SU-DHL-6 (cell line): ENCODE data around the gene TPD52L3.

Experiments
- EZH2phosphoT487 ChIP-seq: fragments of 200-600 bp; sonication (generic), shearing (Covaris generic); conservative IDR thresholded peaks from 2 replicates; pipeline ENCODE4 v1.6.1; 2018; ENCODE audit warnings: mild to moderate bottlenecking, antibody characterized with exemption, low read length, moderate library complexity, mixed read lengths
- TF ChIP-seq, protein P1 (sequence below): fragments of 200-600 bp; sonication (generic); IDR thresholded peaks from one replicate; pipeline ENCODE4 v1.5.1; 2017; ENCODE audit warnings: antibody characterized with exemption, mild to moderate bottlenecking, low read length, moderate library complexity; ENCODE audit not compliant: insufficient read depth, poor library complexity, severe bottlenecking

DNA sequence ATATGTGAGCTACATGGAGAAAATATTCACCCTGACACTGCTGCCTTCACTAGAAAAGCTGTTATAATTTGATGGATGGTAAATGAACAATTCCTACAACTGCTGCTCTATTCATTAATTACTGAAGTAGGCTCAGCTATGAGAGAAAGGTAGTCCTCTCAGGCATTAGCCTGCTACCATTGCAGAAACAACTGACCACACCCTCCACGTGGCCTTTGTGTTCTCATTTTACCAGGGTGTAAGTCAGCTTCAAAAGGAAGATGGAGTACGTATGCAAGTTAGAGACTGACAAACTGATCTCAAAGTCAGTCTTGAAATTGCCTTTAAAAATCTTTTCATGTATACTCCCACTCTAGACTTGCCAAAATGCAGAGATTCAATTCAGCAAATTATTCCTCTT, 26.3 kb upstream of the TPD52L3 start:
- TF ChIP-seq, protein P1, sequence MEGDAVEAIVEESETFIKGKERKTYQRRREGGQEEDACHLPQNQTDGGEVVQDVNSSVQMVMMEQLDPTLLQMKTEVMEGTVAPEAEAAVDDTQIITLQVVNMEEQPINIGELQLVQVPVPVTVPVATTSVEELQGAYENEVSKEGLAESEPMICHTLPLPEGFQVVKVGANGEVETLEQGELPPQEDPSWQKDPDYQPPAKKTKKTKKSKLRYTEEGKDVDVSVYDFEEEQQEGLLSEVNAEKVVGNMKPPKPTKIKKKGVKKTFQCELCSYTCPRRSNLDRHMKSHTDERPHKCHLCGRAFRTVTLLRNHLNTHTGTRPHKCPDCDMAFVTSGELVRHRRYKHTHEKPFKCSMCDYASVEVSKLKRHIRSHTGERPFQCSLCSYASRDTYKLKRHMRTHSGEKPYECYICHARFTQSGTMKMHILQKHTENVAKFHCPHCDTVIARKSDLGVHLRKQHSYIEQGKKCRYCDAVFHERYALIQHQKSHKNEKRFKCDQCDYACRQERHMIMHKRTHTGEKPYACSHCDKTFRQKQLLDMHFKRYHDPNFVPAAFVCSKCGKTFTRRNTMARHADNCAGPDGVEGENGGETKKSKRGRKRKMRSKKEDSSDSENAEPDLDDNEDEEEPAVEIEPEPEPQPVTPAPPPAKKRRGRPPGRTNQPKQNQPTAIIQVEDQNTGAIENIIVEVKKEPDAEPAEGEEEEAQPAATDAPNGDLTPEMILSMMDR = no peak
- TF ChIP-seq EZH2phosphoT487 = no peak
